HG03354 (cell line): ENCODE data around the gene CRNKL1.

Experiments used
- ATAC-seq: cut with Tn5 transposase; IDR thresholded peaks from one replicate; pipeline ENCODE4 v1.9.1; 2021; ENCODE audit warnings: mild to moderate bottlenecking; ENCODE audit not compliant: unreplicated experiment, poor library complexity, severe bottlenecking

The CRNKL1 gene

GRCh38 chr20:19991308-19991707 is 61.0 kb downstream of the CRNKL1 start:
- ATAC-seq: no peak

GRCh38 chr20:19990850-19991249 is 61.4 kb downstream of the CRNKL1 start:
- no peak for ATAC-seq

GRCh38 chr20:19987046-19987445 is 65.2 kb downstream of the CRNKL1 start:
- no peak for ATAC-seq

GRCh38 chr20:19986419-19986818 is 65.8 kb downstream of the CRNKL1 start:
- no peak for ATAC-seq
